GM18511 (cell line): Measurements from ENCODE around the gene NEK6.

ENCODE experiments used
- ATAC-seq: cut with Tn5 transposase; IDR thresholded peaks from one replicate; pipeline ENCODE4 v1.9.1; 2021; ENCODE audit warnings: mild to moderate bottlenecking, moderate library complexity; ENCODE audit not compliant: unreplicated experiment

NEK6 gene

GRCh38 chr9:124295159-124295794 lies 37.5 kb downstream of the NEK6 start:
- no peak for ATAC-seq

GRCh38 chr9:124296094-124296493 lies 38.3 kb downstream of the NEK6 start:
- no peak for ATAC-seq

- no peak for ATAC-seq
These were observed 39.2 kb downstream of the NEK6 start for GRCh38 chr9:124296796-124297550.

- no peak for ATAC-seq
These were observed 39.8 kb downstream of the NEK6 start for GRCh38 chr9:124297551-124297901.

GRCh38 chr9:124297915-124298645 lies 40.3 kb downstream of the NEK6 start:
- ATAC-seq: no peak

GRCh38 chr9:124298646-124299235 lies 41.0 kb downstream of the NEK6 start:
- no peak for ATAC-seq

GRCh38 chr9:124299515-124300090 lies 41.9 kb downstream of the NEK6 start:
- ATAC-seq: no peak

GRCh38 chr9:124300312-124300711 lies 42.6 kb downstream of the NEK6 start:
- ATAC-seq: no peak

GRCh38 chr9:124302921-124303320 lies 45.2 kb downstream of the NEK6 start:
- ATAC-seq: no peak

- ATAC-seq: no peak
These were observed 46.0 kb downstream of the NEK6 start for GRCh38 chr9:124303762-124304161.

- no peak for ATAC-seq
These were observed 46.5 kb downstream of the NEK6 start for GRCh38 chr9:124304285-124304684.

- ATAC-seq: no peak
These were observed 48.5 kb downstream of the NEK6 start for GRCh38 chr9:124306098-124306735.

- ATAC-seq: no peak
These were observed 49.8 kb downstream of the NEK6 start for GRCh38 chr9:124307379-124308030.

- ATAC-seq: no peak
These were observed 51.1 kb downstream of the NEK6 start for GRCh38 chr9:124308606-124309491.

- ATAC-seq: no peak
These were observed 51.9 kb downstream of the NEK6 start for GRCh38 chr9:124309667-124310084.

GRCh38 chr9:124311283-124311682 lies 53.5 kb downstream of the NEK6 start:
- no peak for ATAC-seq

GRCh38 chr9:124312290-124313265 lies 54.8 kb downstream of the NEK6 start:
- ATAC-seq: no peak

- no peak for ATAC-seq
These were observed 56.2 kb downstream of the NEK6 start for GRCh38 chr9:124313940-124314339.
